Measurements from ENCODE around the gene PTRH1.

GRCh38 chr9:127758843-127759242 is 43.4 kb upstream of the PTRH1 start:
- TF ChIP-seq, protein P1, sequence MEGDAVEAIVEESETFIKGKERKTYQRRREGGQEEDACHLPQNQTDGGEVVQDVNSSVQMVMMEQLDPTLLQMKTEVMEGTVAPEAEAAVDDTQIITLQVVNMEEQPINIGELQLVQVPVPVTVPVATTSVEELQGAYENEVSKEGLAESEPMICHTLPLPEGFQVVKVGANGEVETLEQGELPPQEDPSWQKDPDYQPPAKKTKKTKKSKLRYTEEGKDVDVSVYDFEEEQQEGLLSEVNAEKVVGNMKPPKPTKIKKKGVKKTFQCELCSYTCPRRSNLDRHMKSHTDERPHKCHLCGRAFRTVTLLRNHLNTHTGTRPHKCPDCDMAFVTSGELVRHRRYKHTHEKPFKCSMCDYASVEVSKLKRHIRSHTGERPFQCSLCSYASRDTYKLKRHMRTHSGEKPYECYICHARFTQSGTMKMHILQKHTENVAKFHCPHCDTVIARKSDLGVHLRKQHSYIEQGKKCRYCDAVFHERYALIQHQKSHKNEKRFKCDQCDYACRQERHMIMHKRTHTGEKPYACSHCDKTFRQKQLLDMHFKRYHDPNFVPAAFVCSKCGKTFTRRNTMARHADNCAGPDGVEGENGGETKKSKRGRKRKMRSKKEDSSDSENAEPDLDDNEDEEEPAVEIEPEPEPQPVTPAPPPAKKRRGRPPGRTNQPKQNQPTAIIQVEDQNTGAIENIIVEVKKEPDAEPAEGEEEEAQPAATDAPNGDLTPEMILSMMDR (IDR thresholded peaks at IDR 0.05; ENCODE audit: insufficient read depth, low read length), result no peak
- no peak for TF ChIP-seq GABPA (IDR thresholded peaks at IDR 0.05; ENCODE audit: low read depth)
